HepG2 (cell line): ENCODE results near the gene PSMG4. TPM values are rescaled to one million over a fixed set of nuclear protein-coding genes. Genes with fewer than 3 reads are reported as not detected.

Experiments used
- ELF1 ChIP-seq: sonication (generic); formaldehyde crosslinking; IDR thresholded peaks from 2 replicates; pipeline ENCODE4 v1.4.0; 2020; ENCODE audit warnings: missing genetic modification reagents
- FOSL2 ChIP-seq: sonication (generic); formaldehyde crosslinking; IDR thresholded peaks from 2 replicates; pipeline ENCODE4 v1.4.0; 2020; ENCODE audit warnings: missing genetic modification reagents
- FOXJ3 ChIP-seq: sonication (generic); formaldehyde crosslinking; IDR thresholded peaks from 2 replicates; pipeline ENCODE4 v1.4.0; 2020; ENCODE audit warnings: missing genetic modification reagents, mild to moderate bottlenecking, borderline replicate concordance
- GTF3A ChIP-seq: sonication (generic); formaldehyde crosslinking; conservative IDR thresholded peaks from 2 replicates; pipeline ENCODE4 v1.4.0; 2020; ENCODE audit warnings: mild to moderate bottlenecking, missing genetic modification reagents
- HNF1A ChIP-seq, 2 experiments: sonication (generic) in 1 of 2; formaldehyde crosslinking in 1 of 2; IDR thresholded peaks; 2 replicates each; pipeline versions ENCODE4 v1.4.0 to v1.6.1; 2016 to 2020; ENCODE audit warnings: borderline replicate concordance in 1 of 2, low read depth in 1 of 2, mild to moderate bottlenecking in 1 of 2, missing genetic modification reagents in 1 of 2
- HNRNPUL1 ChIP-seq: fragments of 200-400 bp; formaldehyde crosslinking; IDR thresholded peaks from 2 replicates; pipeline ENCODE4 v1.6.1; 2017; ENCODE audit warnings: low read depth, mild to moderate bottlenecking, low read length, moderate library complexity
- HOXA5 ChIP-seq: sonication (generic); formaldehyde crosslinking; IDR thresholded peaks from 2 replicates; pipeline ENCODE4 v1.4.0; 2020; ENCODE audit warnings: missing genetic modification reagents
- HOXD1 ChIP-seq: sonication (generic); formaldehyde crosslinking; IDR thresholded peaks from 2 replicates; pipeline ENCODE4 v1.5.0; 2020; ENCODE audit warnings: missing genetic modification reagents
- MAFK ChIP-seq, 2 experiments: IDR thresholded peaks in 1 of 2; conservative IDR thresholded peaks in 1 of 2; 2 replicates each; pipeline ENCODE4 v1.6.1; 2011; ENCODE audit warnings: improper control_type of control experiment in 2 of 2, low read length in 2 of 2
- MED13 ChIP-seq: sonication (generic); formaldehyde crosslinking; IDR thresholded peaks from 2 replicates; pipeline ENCODE4 v1.5.0; 2020; ENCODE audit warnings: missing genetic modification reagents
- SMAD3 ChIP-seq: sonication (generic); formaldehyde crosslinking; IDR thresholded peaks from 2 replicates; pipeline ENCODE4 v1.4.0; 2020; ENCODE audit warnings: missing genetic modification reagents
- SP5 ChIP-seq: IDR thresholded peaks from 2 replicates; pipeline ENCODE4 v1.6.1; 2016; ENCODE audit warnings: low read depth, borderline replicate concordance
- ZIK1 ChIP-seq: sonication (generic); formaldehyde crosslinking; IDR thresholded peaks from 2 replicates; pipeline ENCODE4 v1.5.0; 2020; ENCODE audit warnings: mild to moderate bottlenecking, low read depth, missing genetic modification reagents, borderline replicate concordance
- ZNF143 ChIP-seq: sonication (generic); formaldehyde crosslinking; IDR thresholded peaks from 2 replicates; pipeline ENCODE4 v1.4.0; 2020; ENCODE audit warnings: missing genetic modification reagents
- ZNF274 ChIP-seq: sonication (generic); formaldehyde crosslinking; IDR thresholded peaks from 2 replicates; pipeline ENCODE4 v1.5.1; 2020; ENCODE audit warnings: mild to moderate bottlenecking, missing genetic modification reagents
- ZNF547 ChIP-seq: sonication (generic); formaldehyde crosslinking; IDR thresholded peaks from 2 replicates; pipeline ENCODE4 v1.5.1; 2020; ENCODE audit warnings: mild to moderate bottlenecking, missing genetic modification reagents
- ZNF629 ChIP-seq: sonication (generic); formaldehyde crosslinking; conservative IDR thresholded peaks from 2 replicates; pipeline ENCODE4 v1.5.0; 2020; ENCODE audit warnings: missing genetic modification reagents
- ZNF740 ChIP-seq: sonication (generic); formaldehyde crosslinking; IDR thresholded peaks from 2 replicates; pipeline ENCODE4 v1.4.0; 2020; ENCODE audit warnings: missing genetic modification reagents
- ZNF776 ChIP-seq: sonication (generic); formaldehyde crosslinking; IDR thresholded peaks from 2 replicates; pipeline ENCODE4 v1.4.0; 2020; ENCODE audit warnings: mild to moderate bottlenecking, missing genetic modification reagents
- ZSCAN20 ChIP-seq: sonication (generic); formaldehyde crosslinking; IDR thresholded peaks from 2 replicates; pipeline ENCODE4 v1.4.0; 2020; ENCODE audit warnings: missing genetic modification reagents, mild to moderate bottlenecking, borderline replicate concordance
- polyA plus RNA-seq, 8 experiments: library from polyadenylated mRNA; depleted of rRNA in 3 of 8; stranded (reverse) in 7 of 8; unstranded in 1 of 8; fragments of >200 nt; fragmentation: Illumina TruSeq in 4 of 8; extraction: Trizol in 4 of 8; gene quantifications; 2 replicates each; pipeline versions ENCODE4 v1.2.1 to v1.2.3, GENCODE V29; 2011 to 2016; ENCODE audit warnings: low read depth in 4 of 8, missing spikeins in 1 of 8, mixed read lengths in 1 of 8; ENCODE audit not compliant: insufficient read depth in 1 of 8
- total RNA-seq, 5 experiments: library from RNA; depleted of rRNA; stranded (reverse); fragments of >200 nt; fragmentation: Illumina TruSeq; extraction: Trizol; gene quantifications; 2 replicates each; pipeline ENCODE4 v1.2.3, GENCODE V29; 2016; ENCODE audit warnings: low read depth in 1 of 5
- TF ChIP-seq, protein P1 (sequence below): sonication (generic); formaldehyde crosslinking; IDR thresholded peaks from 2 replicates; pipeline ENCODE4 v1.5.0; 2020; ENCODE audit warnings: missing genetic modification reagents
- TF ChIP-seq, protein P2 (sequence below): sonication (generic); formaldehyde crosslinking; IDR thresholded peaks from 2 replicates; pipeline ENCODE4 v1.4.0; 2020; ENCODE audit warnings: missing genetic modification reagents, borderline replicate concordance

PSMG4 gene
- total and polyA plus RNA-seq, 2 of the 13 experiments (the other 11 are each of a cell fraction or from before 2014, with no cell fraction given) = 28.5 to 32.8 TPM

GRCh38 chr6:3247255-3248146 lies 11.2 kb upstream of the PSMG4 start (continued):
- TF ChIP-seq ZNF547 (CRISPR knock-in tag) = 0 out of 2 replicates have a peak, but pooled peaks have one; percentile 43
- peak; percentile 39; the same call in 1 of the 2 replicates for TF ChIP-seq ELF1
- TF ChIP-seq ZNF143 (CRISPR knock-in tag) = peak; percentile 52; the same call in 1 of the 2 replicates
- no peak for TF ChIP-seq MAFK (conservative IDR thresholded peaks at IDR 0.05 in 1 of 2, IDR thresholded peaks at IDR 0.05 in 1 of 2; ENCODE audit: low read length in 2 of 2)
- TF ChIP-seq ZSCAN20 (CRISPR knock-in tag) = no peak
- TF ChIP-seq ZNF274 = no peak
- TF ChIP-seq FOSL2 = peak; percentile 95
- TF ChIP-seq SMAD3 (CRISPR knock-in tag) = peak; percentile 42; the same call in 1 of the 2 replicates
- TF ChIP-seq SP5 = 0 out of 2 replicates have a peak, but pooled peaks have one; percentile 22
- no peak for TF ChIP-seq HNF1A (IDR thresholded peaks at IDR 0.05; ENCODE audit: low read depth)
- TF ChIP-seq HNF1A (CRISPR knock-in tag; IDR thresholded peaks at IDR 0.05; ENCODE audit: borderline replicate concordance) = 0 out of 2 replicates have a peak, but pooled peaks have one; percentile 25
- 0 out of 2 replicates have a peak, but pooled peaks have one; percentile 45 for TF ChIP-seq MED13
- peak; percentile 65; the same call in 1 of the 2 replicates for TF ChIP-seq HOXA5
- peak; percentile 36; the same call in 1 of the 2 replicates for TF ChIP-seq ZNF629 (CRISPR knock-in tag)
- no peak for TF ChIP-seq ZIK1
- TF ChIP-seq HNRNPUL1 = no peak
- TF ChIP-seq ZNF740 (CRISPR knock-in tag) = peak; percentile 89
- TF ChIP-seq ZNF776 = no peak
- TF ChIP-seq, protein P1, sequence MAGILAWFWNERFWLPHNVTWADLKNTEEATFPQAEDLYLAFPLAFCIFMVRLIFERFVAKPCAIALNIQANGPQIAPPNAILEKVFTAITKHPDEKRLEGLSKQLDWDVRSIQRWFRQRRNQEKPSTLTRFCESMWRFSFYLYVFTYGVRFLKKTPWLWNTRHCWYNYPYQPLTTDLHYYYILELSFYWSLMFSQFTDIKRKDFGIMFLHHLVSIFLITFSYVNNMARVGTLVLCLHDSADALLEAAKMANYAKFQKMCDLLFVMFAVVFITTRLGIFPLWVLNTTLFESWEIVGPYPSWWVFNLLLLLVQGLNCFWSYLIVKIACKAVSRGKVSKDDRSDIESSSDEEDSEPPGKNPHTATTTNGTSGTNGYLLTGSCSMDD (CRISPR knock-in tag) = no peak
- no peak for TF ChIP-seq GTF3A (CRISPR knock-in tag)
- TF ChIP-seq, protein P2, sequence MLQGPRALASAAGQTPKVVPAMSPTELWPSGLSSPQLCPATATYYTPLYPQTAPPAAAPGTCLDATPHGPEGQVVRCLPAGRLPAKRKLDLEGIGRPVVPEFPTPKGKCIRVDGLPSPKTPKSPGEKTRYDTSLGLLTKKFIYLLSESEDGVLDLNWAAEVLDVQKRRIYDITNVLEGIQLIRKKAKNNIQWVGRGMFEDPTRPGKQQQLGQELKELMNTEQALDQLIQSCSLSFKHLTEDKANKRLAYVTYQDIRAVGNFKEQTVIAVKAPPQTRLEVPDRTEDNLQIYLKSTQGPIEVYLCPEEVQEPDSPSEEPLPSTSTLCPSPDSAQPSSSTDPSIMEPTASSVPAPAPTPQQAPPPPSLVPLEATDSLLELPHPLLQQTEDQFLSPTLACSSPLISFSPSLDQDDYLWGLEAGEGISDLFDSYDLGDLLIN (CRISPR knock-in tag) = 0 out of 2 replicates have a peak, but pooled peaks have one; percentile 40
- TF ChIP-seq FOXJ3 (CRISPR knock-in tag) = no peak
- peak; percentile 63; the same call in 1 of the 2 replicates for TF ChIP-seq HOXD1
